ENCODE results near the gene CSNK1G2. TPM values are rescaled to one million over a fixed set of nuclear protein-coding genes. Genes with fewer than 3 reads are reported as not detected.

The CSNK1G2 gene
- total RNA-seq, 1 donor from 2014 or later = 38.8 TPM

GRCh38 chr19:1920644-1921043, 20.3 kb upstream of the CSNK1G2 start:
- no peak for ATAC-seq

DNA sequence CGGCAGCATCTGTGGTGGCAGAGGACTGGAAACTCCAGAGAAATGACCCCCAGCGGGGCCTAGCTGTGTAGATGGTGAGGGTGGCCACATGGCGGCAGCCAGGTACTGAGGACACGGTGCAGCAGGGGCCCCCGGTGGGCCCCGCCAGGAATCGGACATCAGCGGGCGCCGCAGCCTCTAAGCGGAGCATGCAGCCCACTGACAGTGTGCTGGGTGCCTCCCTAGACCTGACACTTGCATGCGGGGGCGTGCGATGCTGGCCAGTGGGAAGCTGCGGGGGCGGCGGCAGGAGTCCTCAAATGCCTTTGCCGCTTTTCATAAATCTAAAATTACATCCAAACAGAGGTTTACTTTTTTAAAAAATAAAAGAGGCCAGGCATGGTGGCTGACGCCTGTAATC, 19.6 kb upstream of the CSNK1G2 start:
- no peak for ATAC-seq

DNA sequence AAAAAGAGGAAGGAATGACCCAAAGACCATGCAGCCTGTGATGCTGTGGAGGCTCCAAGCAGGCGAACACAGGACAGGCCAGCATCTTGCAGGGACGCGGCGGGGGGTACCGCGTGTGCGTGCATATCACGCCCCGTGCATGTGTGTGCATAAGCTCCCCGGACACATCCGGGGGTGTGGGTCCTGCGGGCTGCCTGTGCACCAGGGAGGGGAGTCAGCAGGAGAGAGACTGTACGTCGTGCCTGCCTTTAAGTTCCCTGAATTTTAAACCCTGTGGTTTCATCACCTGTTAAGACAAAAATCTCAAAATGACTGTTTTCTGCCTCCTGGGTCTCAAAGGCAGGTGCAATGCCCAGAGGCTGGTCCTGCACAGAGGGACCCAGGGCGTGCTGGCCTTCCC, 19.1 kb upstream of the CSNK1G2 start:
- no peak for ATAC-seq

- ATAC-seq = no peak
Observed at GRCh38 chr19:1922803-1923202, 18.2 kb upstream of the CSNK1G2 start.

DNA sequence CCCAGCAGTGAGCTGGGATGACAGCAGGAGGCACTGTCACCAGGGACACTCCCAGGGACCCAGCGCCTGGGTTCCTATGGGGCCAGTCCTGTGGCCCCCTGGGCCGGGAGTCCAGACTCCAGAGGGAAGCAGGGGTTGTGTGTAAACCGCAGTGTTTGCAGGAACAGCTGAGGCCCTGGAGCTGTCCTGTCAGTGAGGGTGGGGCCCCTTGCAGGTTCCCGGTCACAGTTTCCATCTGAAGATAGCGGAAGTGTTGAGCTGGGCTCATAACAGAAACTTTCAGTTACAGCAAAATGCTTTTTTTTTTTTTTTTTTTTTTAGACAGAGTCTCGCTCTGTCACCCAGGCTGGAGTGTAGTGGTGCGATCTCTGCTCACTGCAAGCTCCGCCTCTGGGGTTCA, 17.7 kb upstream of the CSNK1G2 start:
- ATAC-seq = peak; percentile 5

GRCh38 chr19:1924320-1924961, 16.5 kb upstream of the CSNK1G2 start:
- no peak for ATAC-seq

- no peak for ATAC-seq
Observed at GRCh38 chr19:1925544-1925943, 15.4 kb upstream of the CSNK1G2 start.

GRCh38 chr19:1929021-1929742, 11.8 kb upstream of the CSNK1G2 start:
- peak; percentile 78 for ATAC-seq

DNA sequence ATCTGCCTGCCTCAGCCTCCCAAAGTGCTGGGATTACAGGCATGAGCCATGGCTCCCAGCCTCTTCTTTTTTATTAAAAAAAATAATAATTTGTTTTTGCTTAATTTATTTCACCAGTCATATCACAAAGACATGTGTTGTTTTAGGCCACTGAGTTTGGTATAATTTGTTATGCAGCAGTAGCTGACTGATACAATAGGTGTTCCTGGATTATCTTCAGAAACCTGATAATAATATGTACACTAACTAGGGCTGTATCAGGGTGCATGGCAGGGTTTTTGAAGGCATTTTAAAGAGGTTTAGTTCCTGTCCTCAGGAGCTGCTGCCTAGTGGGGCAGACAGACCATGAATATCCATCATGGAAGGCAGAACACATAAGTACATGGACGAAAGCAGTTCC, 9.5 kb upstream of the CSNK1G2 start:
- ATAC-seq = no peak

- no peak for ATAC-seq
Observed at GRCh38 chr19:1932395-1932794, 8.6 kb upstream of the CSNK1G2 start.

- ATAC-seq = no peak
Observed at GRCh38 chr19:1933244-1933643, 7.7 kb upstream of the CSNK1G2 start.

GRCh38 chr19:1933942-1934341, 7.0 kb upstream of the CSNK1G2 start:
- ATAC-seq = no peak

DNA sequence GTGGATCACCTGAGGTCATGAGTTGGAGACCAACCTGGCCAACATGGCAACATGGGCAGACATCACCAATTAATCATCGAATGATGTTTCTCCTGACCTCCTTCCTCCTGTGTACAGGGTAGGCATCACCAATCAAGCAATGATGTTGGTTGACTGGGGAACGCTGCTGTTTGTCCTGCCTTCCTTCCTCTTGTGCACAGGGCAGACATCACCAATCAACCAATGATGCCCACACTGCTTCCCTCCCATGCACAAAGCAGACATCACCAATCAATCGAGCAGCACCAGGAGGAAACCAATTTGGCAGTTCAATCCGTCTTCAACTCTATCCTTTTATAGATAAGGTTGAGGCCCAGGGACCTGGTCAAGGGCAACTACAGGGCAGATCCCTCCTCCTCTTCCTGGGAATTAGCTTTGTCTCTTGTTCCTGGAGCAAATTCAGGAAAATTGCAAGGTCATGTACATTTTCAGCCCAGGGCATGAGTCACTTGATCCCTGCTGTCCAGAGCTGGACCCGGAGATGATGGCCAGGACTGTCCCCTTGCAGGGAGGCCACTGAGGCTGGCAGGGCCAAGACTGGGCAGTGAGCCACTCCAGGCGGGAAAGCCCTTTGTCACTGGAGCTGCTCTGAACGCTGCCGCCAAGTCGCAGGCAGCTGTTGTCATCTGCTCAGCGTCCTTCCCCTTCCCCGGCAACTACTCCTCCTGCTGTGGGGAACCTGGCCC, 5.3 kb upstream of the CSNK1G2 start:
- peak; percentile 35 for ATAC-seq

DNA sequence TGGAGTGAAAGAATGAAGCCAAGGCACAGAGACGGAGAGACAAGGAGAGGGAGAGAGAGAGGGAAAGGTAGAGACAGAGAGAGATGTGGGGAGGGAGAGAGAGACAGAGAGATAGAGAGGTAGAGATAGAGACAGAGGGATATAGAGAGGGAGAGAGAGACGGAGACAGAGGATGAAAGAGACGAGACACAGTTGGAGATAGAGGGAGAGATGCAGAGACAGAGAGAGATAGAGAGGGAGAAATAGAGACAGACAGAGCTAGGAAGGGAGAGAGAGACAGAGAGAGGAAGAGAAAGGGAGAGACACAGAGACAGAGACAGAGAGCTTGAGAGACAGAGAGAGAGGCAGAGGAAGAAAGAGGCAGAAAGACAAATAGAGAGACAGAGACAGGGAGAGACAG, 4.5 kb upstream of the CSNK1G2 start:
- no peak for ATAC-seq

DNA sequence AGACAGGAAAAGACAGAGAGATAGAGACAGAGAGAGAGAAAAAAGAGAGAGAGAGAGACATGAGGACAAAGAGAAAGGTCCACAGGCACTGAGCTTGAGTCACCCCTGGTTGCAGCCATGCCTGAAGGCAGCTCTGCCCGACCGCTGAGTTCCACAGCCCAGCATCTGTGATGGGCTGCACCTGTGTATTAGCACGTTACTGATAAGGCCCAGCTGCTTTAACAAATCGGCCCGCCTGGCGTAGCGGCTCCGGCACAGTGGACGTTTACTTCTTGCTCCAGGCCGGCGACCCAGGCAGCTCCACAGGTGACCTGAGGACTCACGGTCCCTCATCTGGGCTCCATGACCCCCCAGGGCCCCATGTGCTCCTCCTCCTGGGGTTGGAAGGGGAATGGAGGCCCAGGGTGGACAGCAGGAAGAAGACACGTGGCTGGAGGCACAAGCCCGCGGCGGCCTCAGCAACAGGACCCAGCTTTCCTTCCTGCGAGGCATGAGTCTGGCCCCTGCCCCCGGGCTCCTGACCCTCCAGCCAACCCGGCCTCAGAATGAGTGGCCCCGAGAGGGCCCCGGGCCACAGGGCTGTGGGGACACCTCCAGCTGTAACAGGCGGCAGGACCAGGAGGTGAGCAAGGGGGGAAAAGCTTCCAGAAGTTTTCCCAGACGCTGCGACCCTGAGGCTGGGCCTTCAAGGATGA, 3.9 kb upstream of the CSNK1G2 start:
- ATAC-seq = no peak

- no peak for ATAC-seq
Observed at GRCh38 chr19:1938071-1938470, 2.9 kb upstream of the CSNK1G2 start.

- peak; percentile 27 for ATAC-seq
Observed at GRCh38 chr19:1942078-1942933, 1.3 kb downstream of the CSNK1G2 start.

DNA sequence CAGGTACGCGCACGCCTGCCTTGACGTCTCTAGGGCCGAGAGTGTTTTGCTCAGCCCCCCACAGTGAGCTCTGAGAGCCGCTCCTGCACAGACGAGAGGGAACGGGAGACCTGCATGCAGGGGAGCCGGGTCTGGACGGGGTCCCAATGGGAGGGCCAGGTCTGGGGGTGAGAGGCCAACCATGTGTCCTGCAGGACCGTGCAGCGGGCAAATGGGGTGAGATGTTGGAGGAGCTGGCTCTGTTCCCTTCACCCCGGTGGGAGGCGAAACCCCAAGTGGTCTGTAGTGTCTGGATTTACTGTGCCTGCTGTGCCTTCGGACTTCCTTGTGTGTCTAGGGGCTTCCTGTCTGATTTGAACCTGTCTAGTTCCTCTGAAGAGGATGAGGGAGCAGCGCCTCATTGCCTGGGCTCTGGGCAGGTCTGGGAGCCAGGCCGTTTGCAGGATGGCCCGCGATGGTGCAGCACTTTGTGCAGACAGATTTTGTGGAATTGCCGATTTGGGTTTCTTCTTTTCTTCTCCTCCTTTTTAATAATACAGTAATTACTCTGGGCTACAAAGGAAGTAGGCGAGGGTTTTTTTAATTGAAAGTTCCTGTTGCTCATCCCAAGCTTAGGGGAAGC, 2.1 kb downstream of the CSNK1G2 start:
- peak; percentile 0 for ATAC-seq

GRCh38 chr19:1943661-1944087, 2.7 kb downstream of the CSNK1G2 start:
- no peak for ATAC-seq

DNA sequence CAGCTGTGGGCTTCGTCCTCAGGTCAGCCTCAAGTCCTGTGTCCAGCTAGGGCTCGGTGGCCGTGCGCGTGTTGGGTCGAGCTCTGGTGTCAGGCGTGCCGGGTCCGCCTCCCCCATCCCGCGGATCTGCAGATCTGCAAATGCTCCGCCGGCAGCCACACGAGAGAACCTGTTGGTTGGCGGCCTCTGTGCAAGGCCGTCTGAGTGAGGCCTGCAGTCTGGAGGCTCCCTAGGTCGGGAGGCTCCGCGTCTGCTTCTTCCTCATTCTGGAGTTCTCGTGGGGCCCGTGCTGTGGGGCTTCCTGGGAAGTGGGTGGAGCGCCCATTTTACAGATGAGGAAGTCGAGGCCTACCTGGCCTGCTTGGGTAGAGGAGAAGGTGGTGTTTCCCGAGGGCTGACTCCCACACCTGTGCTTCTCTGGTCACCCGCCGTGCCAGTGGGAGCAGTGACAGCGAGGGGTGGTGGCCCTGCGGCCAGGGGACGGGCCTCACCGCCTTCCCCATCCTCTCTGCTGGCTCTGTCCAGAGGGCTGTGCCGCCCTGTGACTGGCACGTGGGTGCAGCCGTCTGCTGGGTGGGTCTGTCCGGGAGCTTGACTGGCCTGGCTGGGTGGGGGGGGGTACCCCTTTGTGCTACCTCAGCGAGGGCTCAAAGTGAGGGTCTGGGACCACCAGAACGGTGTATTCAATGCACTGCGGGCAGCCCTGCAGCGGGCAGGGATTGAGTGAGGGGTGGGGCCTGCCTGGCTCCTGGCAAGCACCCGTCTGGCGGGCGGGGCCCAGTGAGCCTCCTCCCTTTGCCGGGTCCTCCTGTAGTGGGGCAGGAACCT, 3.3 kb downstream of the CSNK1G2 start:
- no peak for ATAC-seq
